HCT116 (cell line): ENCODE data around the gene HORMAD2. TPM values are rescaled to one million over a fixed set of nuclear protein-coding genes. Genes with fewer than 3 reads are reported as not detected.
A peak's percentile ranks its signal among the peaks of the same experiment; 100 is the strongest.

Experiments used
- ATAC-seq: fragments of 200-7000 bp; cut with Tn5 transposase; 2 replicates; pipeline ENCODE4 v1.9.1; 2020; ENCODE audit warnings: mild to moderate bottlenecking, moderate library complexity
- BruUV-seq: library from RNA; stranded (reverse); fragments of 400-500 nt; replicated peaks from 2 replicates; lab custom pipeline; 2021; lab: Mats Ljungman, UMichigan
- CTCF ChIA-PET: fragments of 300-600 bp; sonication (Branson Sonifier 250); formaldehyde crosslinking; loops from one replicate; lab custom pipeline; 2021; ENCODE audit warnings: antibody characterized with exemption; lab: Charles Lee
- POLR2A ChIA-PET: fragments of 300-600, 350-600 bp; sonication (Branson Sonifier 250); formaldehyde crosslinking; loops from one replicate; lab custom pipeline; 2021; ENCODE audit warnings: antibody characterized with exemption; lab: Charles Lee
- RAD21 ChIA-PET, 2 experiments: fragments of 300-600 bp; sonication (Branson Sonifier 250); formaldehyde crosslinking; loops; one replicate each; lab custom pipeline; 2023; ENCODE audit warnings: low total read pairs in 2 of 2; ENCODE audit not compliant: uncharacterized antibody in 2 of 2, unreplicated experiment in 2 of 2, low non-redundant PET in 1 of 2; lab: Charles Lee
- DNase-seq: peaks from one replicate; pipeline ENCODE4 v3.0.0-alpha.2; 2010; ENCODE audit warnings: low read depth, low spot score
- H2AFZ ChIP-seq: fragments of 200-600 bp; shearing (Covaris generic), sonication (generic); 2 replicates; pipeline ENCODE4 v1.6.1; 2017; ENCODE audit warnings: low read depth, mixed run types, mixed read lengths, antibody characterized with exemption, low read length; ENCODE audit not compliant: poor library complexity, severe bottlenecking
- H3K27ac ChIP-seq: 2 replicates; pipeline ENCODE4 v1.5.1; 2012; ENCODE audit warnings: low read depth, low read length
- H3K27me3 ChIP-seq: fragments of 200-600 bp; sonication (generic); 2 replicates; pipeline ENCODE4 v1.6.1; 2016; ENCODE audit warnings: mixed run types, low read length, mixed read lengths; ENCODE audit not compliant: insufficient read depth
- H3K36me3 ChIP-seq, 2 experiments: fragments of 200-500 bp in 1 of 2; fragments of 200-600 bp in 1 of 2; sonication (Bioruptor generic) in 1 of 2; sonication (generic) in 1 of 2; 2 replicates each; pipeline versions ENCODE4 v1.5.1 to v1.6.1; 2014 to 2016; ENCODE audit warnings: low read length in 2 of 2, inconsistent platforms in 1 of 2, mixed read lengths in 1 of 2, mixed run types in 1 of 2; ENCODE audit not compliant: insufficient read depth in 2 of 2, control insufficient read depth in 1 of 2
- H3K4me1 ChIP-seq, 2 experiments: fragments of 200-600 bp in 1 of 2; sonication (generic) in 1 of 2; 2 replicates each; pipeline versions ENCODE4 v1.5.1 to v1.6.1; 2012 to 2017; ENCODE audit warnings: low read length in 2 of 2, inconsistent platforms in 1 of 2, mild to moderate bottlenecking in 1 of 2, mixed read lengths in 1 of 2, mixed run types in 1 of 2, moderate library complexity in 1 of 2; ENCODE audit not compliant: insufficient read depth in 2 of 2, control insufficient read depth in 1 of 2
- H3K4me2 ChIP-seq: fragments of 200-600 bp; sonication (generic); 2 replicates; pipeline ENCODE4 v1.6.1; 2017; ENCODE audit warnings: mixed run types, low read length, mixed read lengths
- H3K4me3 ChIP-seq, 2 experiments: fragments of 200-600 bp in 1 of 2; sonication (generic) in 1 of 2; replicated peaks in 1 of 2; 2 replicates each; pipeline ENCODE4 v1.5.1; 2011 to 2016; ENCODE audit warnings: low read length in 2 of 2, control low read depth in 1 of 2, low read depth in 1 of 2, mild to moderate bottlenecking in 1 of 2, mixed read lengths in 1 of 2, mixed run types in 1 of 2
- H3K79me2 ChIP-seq: fragments of 200-600 bp; sonication (generic); 2 replicates; pipeline ENCODE4 v1.6.1; 2017; ENCODE audit warnings: mild to moderate bottlenecking, mixed run types, low read length, moderate library complexity, mixed read lengths; ENCODE audit not compliant: insufficient read depth
- H3K9ac ChIP-seq: fragments of 200-600 bp; sonication (generic); 2 replicates; pipeline ENCODE4 v1.6.1; 2016; ENCODE audit warnings: low read length, mixed read lengths
- H3K9me2 ChIP-seq: fragments of 200-600 bp; sonication (generic), shearing (Covaris generic); 2 replicates; pipeline ENCODE4 v1.6.1; 2017; ENCODE audit warnings: mixed run types, mild to moderate bottlenecking, moderate library complexity; ENCODE audit not compliant: insufficient read depth
- H3K9me3 ChIP-seq, 2 experiments: fragments of 200-500 bp in 1 of 2; fragments of 200-600 bp in 1 of 2; sonication (Bioruptor generic) in 1 of 2; sonication (generic) in 1 of 2; 2 replicates each; pipeline ENCODE4 v1.6.1; 2014 to 2017; ENCODE audit warnings: low read length in 2 of 2, mixed read lengths in 2 of 2, inconsistent platforms in 1 of 2, low read depth in 1 of 2, mild to moderate bottlenecking in 1 of 2, mixed run types in 1 of 2, moderate library complexity in 1 of 2; ENCODE audit not compliant: control insufficient read depth in 1 of 2, insufficient read depth in 1 of 2
- H4K20me1 ChIP-seq: fragments of 200-600 bp; sonication (generic), shearing (Covaris generic); 2 replicates; pipeline ENCODE4 v1.6.1; 2017; ENCODE audit warnings: mixed run types, mild to moderate bottlenecking, moderate library complexity; ENCODE audit not compliant: insufficient read depth
- EGR1 ChIP-seq: IDR thresholded peaks from 2 replicates; pipeline ENCODE4 v1.6.1; 2012; ENCODE audit warnings: low read depth
- FOSL1 ChIP-seq: IDR thresholded peaks from 2 replicates; pipeline ENCODE4 v1.6.1; 2012; ENCODE audit warnings: low read depth
- SIN3A ChIP-seq: IDR thresholded peaks from 2 replicates; pipeline ENCODE4 v1.6.1; 2012; ENCODE audit warnings: low read depth
- SRF ChIP-seq: IDR thresholded peaks from 2 replicates; pipeline ENCODE4 v1.6.1; 2012; ENCODE audit warnings: low read depth
- TCF7L2 ChIP-seq: IDR thresholded peaks from 2 replicates; pipeline ENCODE4 v1.7.0; 2011; ENCODE audit warnings: borderline replicate concordance, inconsistent platforms; ENCODE audit not compliant: insufficient read depth, insufficient read length; ENCODE audit errors: extremely low read depth
- intact Hi-C: fragments of 100-400 bp; cut with micrococcal nuclease; formaldehyde crosslinking; loops from 2 replicates; pipeline ENCODE4 v1.10.0; 2022
- total RNA-seq: library from RNA; stranded (reverse); gene quantifications from one replicate; pipeline ENCODE4 v1.2.1, GENCODE V29; 2021; ENCODE audit not compliant: unreplicated experiment
- TF ChIP-seq, protein P1 (sequence below): IDR thresholded peaks from 2 replicates; pipeline ENCODE4 v1.6.1; 2012
- TF ChIP-seq, protein P2 (sequence below): IDR thresholded peaks from 2 replicates; pipeline ENCODE4 v1.6.1; 2011; ENCODE audit warnings: mild to moderate bottlenecking, low read length, moderate library complexity; ENCODE audit not compliant: insufficient replicate concordance; ENCODE audit errors: extremely low read depth
- TF ChIP-seq, protein P3 (sequence below), 3 experiments: fragments of 200-600 bp in 1 of 3; sonication (generic) in 1 of 3; IDR thresholded peaks in 2 of 3; conservative IDR thresholded peaks in 1 of 3; 2 replicates each; pipeline ENCODE4 v1.5.1; 2012 to 2017; ENCODE audit warnings: low read depth in 2 of 3, low read length in 2 of 3, antibody characterized with exemption in 1 of 3, borderline replicate concordance in 1 of 3, control low read depth in 1 of 3, mild to moderate bottlenecking in 1 of 3, mixed read lengths in 1 of 3, mixed run types in 1 of 3, moderate library complexity in 1 of 3; ENCODE audit not compliant: insufficient read depth in 1 of 3
- TF ChIP-seq, protein P4 (sequence below): IDR thresholded peaks from 2 replicates; pipeline ENCODE4 v1.6.1; 2012; ENCODE audit warnings: low read depth

HORMAD2 gene
- total RNA-seq, 1 experiment from 2014 or later: not detected

DNA sequence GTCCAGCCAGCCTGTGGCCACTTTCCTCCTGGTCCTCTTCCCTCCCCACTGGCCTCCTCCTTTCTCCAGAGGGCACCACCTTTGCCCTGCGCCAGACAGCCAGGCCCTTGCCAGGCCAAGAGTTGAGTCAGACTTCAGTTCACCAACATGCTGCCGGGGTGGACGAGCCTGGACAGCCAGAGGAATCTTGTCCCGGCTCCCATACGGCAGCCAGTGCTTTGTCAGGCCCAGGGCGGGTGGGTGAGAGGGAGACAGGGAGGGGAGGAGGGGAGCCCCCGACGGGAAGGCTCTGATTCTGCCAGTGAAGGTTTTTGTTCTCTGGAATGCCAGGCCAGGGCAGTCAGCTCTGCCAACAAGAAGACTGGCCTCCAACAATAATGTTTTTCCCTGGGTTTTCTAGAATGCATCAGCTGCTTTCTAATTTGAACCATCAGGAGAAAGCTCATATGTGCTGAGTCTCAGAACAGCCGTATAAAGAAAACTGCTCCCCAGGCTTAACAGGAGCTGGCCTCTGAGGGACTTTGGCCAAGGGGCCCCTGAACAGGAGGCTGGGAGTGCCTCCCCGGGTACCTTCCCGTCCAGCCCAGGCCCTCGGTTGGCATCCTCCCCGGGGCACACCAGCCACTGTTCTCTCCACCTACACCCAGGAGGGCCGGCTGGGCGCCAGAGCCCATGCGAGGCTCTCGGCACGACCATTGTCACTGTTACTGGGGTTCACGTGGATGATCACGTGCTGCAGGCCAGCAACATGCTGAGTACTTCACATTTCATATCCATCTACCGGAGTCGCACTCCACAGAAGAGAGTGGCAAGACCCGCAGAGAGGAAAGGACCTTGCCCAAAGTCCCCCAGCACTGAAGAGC, 137.7 kb downstream of the HORMAD2 start:
- no peak overlapping the region for H2AFZ ChIP-seq
- no peak overlapping the region; the same call in none of the 2 replicates for H3K4me2 ChIP-seq
- BruUV-seq: no TSS peak
- peak overlapping the region; percentile 11; the same call in 1 of the 2 replicates for H3K9ac ChIP-seq
- H3K27me3 ChIP-seq: no peaks in the 10 kb centered on the region
- ChIA-PET RAD21 (no interaction called here), CTCF (no interaction called here), POLR2A (no interaction called here)
- H3K9me3 ChIP-seq: no peaks in the 10 kb centered on the region
- peaks cover 23 to 82% of the 10 kb centered on the region in 2 experiments for H3K4me1 ChIP-seq
- no peaks in the 10 kb centered on the region for H3K79me2 ChIP-seq
- no peak overlapping the region for H3K4me3 ChIP-seq
- no peaks in the 10 kb centered on the region for H3K9me2 ChIP-seq
- H4K20me1 ChIP-seq: no peaks in the 10 kb centered on the region
- TF ChIP-seq EGR1: no peak
- TF ChIP-seq, protein P1, sequence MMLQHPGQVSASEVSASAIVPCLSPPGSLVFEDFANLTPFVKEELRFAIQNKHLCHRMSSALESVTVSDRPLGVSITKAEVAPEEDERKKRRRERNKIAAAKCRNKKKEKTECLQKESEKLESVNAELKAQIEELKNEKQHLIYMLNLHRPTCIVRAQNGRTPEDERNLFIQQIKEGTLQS: no peak
- TF ChIP-seq FOSL1: no peak
- TF ChIP-seq TCF7L2: no peak
- TF ChIP-seq, protein P2, sequence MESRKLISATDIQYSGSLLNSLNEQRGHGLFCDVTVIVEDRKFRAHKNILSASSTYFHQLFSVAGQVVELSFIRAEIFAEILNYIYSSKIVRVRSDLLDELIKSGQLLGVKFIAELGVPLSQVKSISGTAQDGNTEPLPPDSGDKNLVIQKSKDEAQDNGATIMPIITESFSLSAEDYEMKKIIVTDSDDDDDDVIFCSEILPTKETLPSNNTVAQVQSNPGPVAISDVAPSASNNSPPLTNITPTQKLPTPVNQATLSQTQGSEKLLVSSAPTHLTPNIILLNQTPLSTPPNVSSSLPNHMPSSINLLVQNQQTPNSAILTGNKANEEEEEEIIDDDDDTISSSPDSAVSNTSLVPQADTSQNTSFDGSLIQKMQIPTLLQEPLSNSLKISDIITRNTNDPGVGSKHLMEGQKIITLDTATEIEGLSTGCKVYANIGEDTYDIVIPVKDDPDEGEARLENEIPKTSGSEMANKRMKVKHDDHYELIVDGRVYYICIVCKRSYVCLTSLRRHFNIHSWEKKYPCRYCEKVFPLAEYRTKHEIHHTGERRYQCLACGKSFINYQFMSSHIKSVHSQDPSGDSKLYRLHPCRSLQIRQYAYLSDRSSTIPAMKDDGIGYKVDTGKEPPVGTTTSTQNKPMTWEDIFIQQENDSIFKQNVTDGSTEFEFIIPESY: no peak
- TF ChIP-seq, protein P3, sequence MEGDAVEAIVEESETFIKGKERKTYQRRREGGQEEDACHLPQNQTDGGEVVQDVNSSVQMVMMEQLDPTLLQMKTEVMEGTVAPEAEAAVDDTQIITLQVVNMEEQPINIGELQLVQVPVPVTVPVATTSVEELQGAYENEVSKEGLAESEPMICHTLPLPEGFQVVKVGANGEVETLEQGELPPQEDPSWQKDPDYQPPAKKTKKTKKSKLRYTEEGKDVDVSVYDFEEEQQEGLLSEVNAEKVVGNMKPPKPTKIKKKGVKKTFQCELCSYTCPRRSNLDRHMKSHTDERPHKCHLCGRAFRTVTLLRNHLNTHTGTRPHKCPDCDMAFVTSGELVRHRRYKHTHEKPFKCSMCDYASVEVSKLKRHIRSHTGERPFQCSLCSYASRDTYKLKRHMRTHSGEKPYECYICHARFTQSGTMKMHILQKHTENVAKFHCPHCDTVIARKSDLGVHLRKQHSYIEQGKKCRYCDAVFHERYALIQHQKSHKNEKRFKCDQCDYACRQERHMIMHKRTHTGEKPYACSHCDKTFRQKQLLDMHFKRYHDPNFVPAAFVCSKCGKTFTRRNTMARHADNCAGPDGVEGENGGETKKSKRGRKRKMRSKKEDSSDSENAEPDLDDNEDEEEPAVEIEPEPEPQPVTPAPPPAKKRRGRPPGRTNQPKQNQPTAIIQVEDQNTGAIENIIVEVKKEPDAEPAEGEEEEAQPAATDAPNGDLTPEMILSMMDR (IDR thresholded peaks at IDR 0.05 in 2 of 3, conservative IDR thresholded peaks at IDR 0.05 in 1 of 3; ENCODE audit: borderline replicate concordance in 1 of 3, insufficient read depth in 1 of 3, low read depth in 2 of 3, low read length in 2 of 3): no peak
- TF ChIP-seq SRF: no peak
- no peak for TF ChIP-seq SIN3A
- TF ChIP-seq, protein P4, sequence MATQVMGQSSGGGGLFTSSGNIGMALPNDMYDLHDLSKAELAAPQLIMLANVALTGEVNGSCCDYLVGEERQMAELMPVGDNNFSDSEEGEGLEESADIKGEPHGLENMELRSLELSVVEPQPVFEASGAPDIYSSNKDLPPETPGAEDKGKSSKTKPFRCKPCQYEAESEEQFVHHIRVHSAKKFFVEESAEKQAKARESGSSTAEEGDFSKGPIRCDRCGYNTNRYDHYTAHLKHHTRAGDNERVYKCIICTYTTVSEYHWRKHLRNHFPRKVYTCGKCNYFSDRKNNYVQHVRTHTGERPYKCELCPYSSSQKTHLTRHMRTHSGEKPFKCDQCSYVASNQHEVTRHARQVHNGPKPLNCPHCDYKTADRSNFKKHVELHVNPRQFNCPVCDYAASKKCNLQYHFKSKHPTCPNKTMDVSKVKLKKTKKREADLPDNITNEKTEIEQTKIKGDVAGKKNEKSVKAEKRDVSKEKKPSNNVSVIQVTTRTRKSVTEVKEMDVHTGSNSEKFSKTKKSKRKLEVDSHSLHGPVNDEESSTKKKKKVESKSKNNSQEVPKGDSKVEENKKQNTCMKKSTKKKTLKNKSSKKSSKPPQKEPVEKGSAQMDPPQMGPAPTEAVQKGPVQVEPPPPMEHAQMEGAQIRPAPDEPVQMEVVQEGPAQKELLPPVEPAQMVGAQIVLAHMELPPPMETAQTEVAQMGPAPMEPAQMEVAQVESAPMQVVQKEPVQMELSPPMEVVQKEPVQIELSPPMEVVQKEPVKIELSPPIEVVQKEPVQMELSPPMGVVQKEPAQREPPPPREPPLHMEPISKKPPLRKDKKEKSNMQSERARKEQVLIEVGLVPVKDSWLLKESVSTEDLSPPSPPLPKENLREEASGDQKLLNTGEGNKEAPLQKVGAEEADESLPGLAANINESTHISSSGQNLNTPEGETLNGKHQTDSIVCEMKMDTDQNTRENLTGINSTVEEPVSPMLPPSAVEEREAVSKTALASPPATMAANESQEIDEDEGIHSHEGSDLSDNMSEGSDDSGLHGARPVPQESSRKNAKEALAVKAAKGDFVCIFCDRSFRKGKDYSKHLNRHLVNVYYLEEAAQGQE: no peak
- H3K36me3 ChIP-seq: no peaks in the 10 kb centered on the region
- ATAC-seq: no peak
- intact Hi-C loops: no loop called here
- no peak for DNase-seq
- H3K27ac ChIP-seq: no peak overlapping the region; the same call in 1 of the 2 replicates
